GM23248 (cell line): Measurements from ENCODE around the gene TPT1.
"Not testable (repeated sequence)": the region's sequence is repeated elsewhere in the genome, so short reads cannot be mapped to it uniquely, and the experiment has no call there.

ENCODE experiments used
- EZH2 ChIP-seq: fragments of 200-600 bp; sonication (generic); IDR thresholded peaks from 2 replicates; pipeline ENCODE4 v1.6.1; 2018; ENCODE audit warnings: antibody characterized with exemption, mild to moderate bottlenecking; ENCODE audit not compliant: insufficient read depth, poor library complexity, severe bottlenecking
- EZH2phosphoT487 ChIP-seq: fragments of 200-600 bp; sonication (generic); IDR thresholded peaks from 2 replicates; pipeline ENCODE4 v1.6.1; 2018; ENCODE audit warnings: antibody characterized with exemption, moderate library complexity, mild to moderate bottlenecking, low read depth; ENCODE audit not compliant: insufficient read depth

DNA sequence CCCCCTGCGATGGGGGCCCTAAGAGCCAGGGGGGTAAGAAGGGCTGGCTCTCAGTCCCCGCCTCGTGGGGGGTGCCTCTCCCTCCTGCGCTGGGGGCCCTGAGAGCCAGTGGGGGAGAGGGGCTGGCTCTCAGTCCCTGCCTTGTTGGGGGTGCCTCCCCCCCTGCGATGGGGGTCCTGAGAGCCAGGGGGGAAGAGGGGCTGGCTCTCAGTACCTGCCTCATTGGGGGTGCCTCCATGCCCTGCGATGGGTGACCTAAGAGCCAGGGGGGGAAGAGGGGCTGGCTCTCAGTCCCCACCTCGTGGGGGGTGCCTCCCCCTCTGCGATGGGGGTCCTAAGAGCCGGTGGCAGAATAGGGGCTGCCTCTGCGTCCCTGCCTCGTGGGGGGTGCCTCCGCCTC, 36.3 kb upstream of the TPT1 start:
- not testable (repeated sequence) for TF ChIP-seq EZH2phosphoT487, EZH2
